GM10266 (cell line): Measurements from ENCODE around the gene CDK5RAP1.
"Not testable (repeated sequence)": the region's sequence is repeated elsewhere in the genome, so short reads cannot be mapped to it uniquely, and the experiment has no call there.

Experiments used
- DNase-seq: peaks from one replicate; pipeline ENCODE4 v3.0.0; 2012; ENCODE audit errors: extremely low spot score
- TF ChIP-seq, protein P1 (sequence below): IDR thresholded peaks from 2 replicates; pipeline ENCODE4 v1.5.1; 2012; ENCODE audit warnings: mild to moderate bottlenecking, low read depth; ENCODE audit not compliant: control insufficient read depth, insufficient read depth; ENCODE audit errors: missing control alignments

Gene CDK5RAP1

GRCh38 chr20:33391722-33392415 is 9.4 kb downstream of the CDK5RAP1 start:
- no peak for DNase-seq

GRCh38 chr20:33389326-33389725 is 12.0 kb downstream of the CDK5RAP1 start:
- not testable (repeated sequence) for DNase-seq

More at GRCh38 chr20:33391722-33392415, 9.4 kb downstream of the CDK5RAP1 start:
- TF ChIP-seq, protein P1, sequence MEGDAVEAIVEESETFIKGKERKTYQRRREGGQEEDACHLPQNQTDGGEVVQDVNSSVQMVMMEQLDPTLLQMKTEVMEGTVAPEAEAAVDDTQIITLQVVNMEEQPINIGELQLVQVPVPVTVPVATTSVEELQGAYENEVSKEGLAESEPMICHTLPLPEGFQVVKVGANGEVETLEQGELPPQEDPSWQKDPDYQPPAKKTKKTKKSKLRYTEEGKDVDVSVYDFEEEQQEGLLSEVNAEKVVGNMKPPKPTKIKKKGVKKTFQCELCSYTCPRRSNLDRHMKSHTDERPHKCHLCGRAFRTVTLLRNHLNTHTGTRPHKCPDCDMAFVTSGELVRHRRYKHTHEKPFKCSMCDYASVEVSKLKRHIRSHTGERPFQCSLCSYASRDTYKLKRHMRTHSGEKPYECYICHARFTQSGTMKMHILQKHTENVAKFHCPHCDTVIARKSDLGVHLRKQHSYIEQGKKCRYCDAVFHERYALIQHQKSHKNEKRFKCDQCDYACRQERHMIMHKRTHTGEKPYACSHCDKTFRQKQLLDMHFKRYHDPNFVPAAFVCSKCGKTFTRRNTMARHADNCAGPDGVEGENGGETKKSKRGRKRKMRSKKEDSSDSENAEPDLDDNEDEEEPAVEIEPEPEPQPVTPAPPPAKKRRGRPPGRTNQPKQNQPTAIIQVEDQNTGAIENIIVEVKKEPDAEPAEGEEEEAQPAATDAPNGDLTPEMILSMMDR = no peak

DNA sequence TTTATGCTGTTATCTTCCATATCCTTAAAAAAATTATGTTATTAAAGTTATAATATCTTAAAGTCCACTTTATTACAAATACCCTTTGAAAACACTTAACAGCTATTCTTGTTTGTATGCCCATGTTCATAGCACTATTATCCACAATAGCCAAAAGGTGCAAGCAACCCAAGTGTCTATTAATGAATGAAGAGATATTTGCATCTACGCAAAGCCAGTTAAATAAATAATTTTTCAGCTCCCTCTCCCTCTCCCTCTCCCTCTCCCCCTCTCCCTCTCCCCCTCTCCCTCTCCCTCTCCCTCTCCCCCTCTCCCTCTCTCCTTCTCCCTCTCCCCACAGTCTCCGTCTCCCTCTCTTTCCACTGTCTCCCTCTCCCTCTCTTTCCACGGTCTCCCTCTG is 13.1 kb downstream of the CDK5RAP1 start:
- TF ChIP-seq, protein P1 = no peak
- no peak for DNase-seq

DNA sequence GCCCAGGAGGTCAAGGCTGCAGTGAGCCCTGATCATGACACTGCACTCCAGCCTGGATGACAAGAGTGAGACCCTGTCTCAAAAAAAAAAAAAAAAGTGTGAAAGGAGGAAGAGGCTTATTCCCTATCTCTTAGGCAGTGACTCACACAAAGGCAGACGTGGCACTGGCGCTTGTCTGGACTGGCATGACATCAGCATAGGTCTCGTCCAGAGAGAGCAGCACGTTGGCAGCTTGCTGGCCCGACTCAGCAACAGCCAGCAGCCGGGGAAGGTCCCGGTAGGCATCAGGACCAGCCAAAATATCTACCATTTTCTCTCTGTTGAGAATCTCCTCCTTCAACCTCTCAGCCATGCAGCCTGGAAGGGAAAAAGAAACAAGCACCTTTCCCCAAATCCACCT is 14.1 kb downstream of the CDK5RAP1 start:
- TF ChIP-seq, protein P1 = no peak
- no peak for DNase-seq

GRCh38 chr20:33386673-33387072 is 14.6 kb downstream of the CDK5RAP1 start:
- TF ChIP-seq, protein P1 = no peak

GRCh38 chr20:33377366-33377765 is 24.0 kb downstream of the CDK5RAP1 start:
- TF ChIP-seq, protein P1 = no peak
- DNase-seq = no peak

More at GRCh38 chr20:33386673-33387072, 14.6 kb downstream of the CDK5RAP1 start:
- no peak for DNase-seq

DNA sequence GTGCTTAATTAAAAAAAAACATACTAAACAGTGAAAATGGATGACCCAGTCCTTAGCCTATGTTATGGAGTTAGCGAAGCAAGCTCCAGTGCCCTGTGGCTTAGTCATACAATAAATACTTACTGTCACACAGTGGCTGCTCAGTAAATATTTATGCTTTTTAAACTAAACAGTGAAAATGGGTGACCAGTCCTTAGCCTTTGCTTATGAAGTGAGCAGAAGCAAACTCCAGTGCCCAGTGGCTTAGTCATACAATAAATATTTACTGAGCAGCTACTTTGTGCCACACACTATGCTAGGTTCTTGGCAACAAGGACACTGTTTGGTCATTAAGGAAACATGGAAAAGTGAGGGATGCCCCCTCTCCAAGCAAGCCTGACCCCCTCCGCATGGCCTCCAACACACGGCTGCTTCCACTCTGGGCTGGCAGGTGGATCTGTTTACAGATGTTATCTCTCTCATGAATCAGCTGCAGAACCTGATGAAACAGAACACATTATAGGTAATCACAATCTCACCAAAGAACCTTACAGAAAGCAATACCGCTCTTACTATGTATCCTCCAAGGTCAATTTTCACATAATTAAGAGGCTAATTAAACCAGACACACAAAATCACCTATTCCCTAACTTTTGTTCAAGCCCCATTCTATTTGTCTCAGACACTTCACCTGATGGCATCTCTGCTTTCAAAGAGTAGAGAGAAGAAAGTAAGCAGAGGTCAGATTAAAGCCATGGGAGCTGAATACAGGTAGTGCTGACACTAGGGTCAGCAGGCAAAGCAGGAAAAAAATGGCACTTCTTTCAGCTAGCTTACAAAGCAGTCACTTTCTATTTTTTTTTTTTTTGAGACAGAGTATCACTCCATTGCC is 27.3 kb downstream of the CDK5RAP1 start:
- no peak for DNase-seq
- TF ChIP-seq, protein P1 = no peak
